Measurements from ENCODE around the gene LACRT. TPM values are rescaled to one million over a fixed set of nuclear protein-coding genes. Genes with fewer than 3 reads are reported as not detected.

The LACRT gene
- total RNA-seq, 2 experiments from 2014 or later: not detected

DNA sequence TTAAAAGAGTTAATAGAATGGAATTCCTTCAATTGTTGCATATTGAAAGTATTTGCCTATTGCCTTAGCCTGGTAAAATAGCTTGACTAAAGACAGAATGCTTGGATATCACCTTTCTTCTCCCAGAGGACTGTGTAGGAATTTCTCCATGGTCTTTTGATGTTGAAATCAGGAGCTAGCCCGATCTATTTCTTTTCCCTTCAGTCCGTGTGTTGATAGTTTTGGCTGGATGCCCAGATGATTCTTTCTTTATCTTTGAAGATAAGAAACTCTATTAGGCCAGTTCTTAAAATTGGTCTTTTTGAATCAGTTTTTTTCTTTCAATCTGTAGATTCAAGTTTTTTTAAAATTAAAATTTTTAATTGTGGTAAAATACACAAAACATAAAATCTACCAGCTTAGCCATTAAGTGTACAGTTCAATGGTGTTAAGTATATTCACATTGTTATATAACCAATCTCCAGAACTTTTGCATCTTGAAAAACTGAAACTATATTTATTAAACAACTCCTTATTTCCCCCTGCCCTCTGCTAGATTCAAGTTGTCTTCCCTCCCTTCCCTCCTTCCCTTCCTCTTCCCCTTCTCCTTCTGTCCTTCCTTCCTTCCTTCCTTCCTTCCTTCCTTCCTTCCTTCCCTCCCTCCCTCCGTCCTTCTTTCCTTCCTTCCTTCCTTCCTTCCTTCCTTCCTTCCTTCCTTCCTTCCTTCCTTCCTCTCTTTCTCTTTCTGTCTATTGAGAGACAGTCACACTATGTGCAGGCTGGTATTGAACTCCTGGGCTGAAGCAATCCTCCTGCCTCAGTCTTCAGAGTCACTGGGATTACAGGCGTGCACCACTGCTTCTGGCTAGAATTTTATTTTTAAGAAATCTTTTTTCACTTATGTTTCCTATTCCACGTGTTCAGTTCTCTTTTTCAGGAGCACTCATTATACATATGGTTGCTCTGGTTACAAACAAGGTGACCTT, 10.1 kb downstream of the LACRT start:
- no peak for TF ChIP-seq CTCF (IDR thresholded peaks at IDR 0.05)
- H3K9me3 ChIP-seq (ENCODE audit: control insufficient read depth in 1 of 2, insufficient read depth in 1 of 2, low read length in 2 of 2): peaks cover 5 to 9% of the 10 kb centered on the region in 2 experiments
- H3K36me3 ChIP-seq (ENCODE audit: insufficient read depth, low read length): no peaks in the 10 kb centered on the region
- DNase-seq: no peak
- peaks cover 85% of the 10 kb centered on the region for H3K27me3 Mint-ChIP-seq
- H3K4me1 ChIP-seq (ENCODE audit: insufficient read depth, low read length): no peaks in the 10 kb centered on the region
- no peaks in the 10 kb centered on the region for H3K9me3 Mint-ChIP-seq
- ATAC-seq (ENCODE audit: poor library complexity): no peak
- H3K36me3 Mint-ChIP-seq (ENCODE audit: low read depth): no peaks in the 10 kb centered on the region
- no peak overlapping the region for H3K27ac ChIP-seq (ENCODE audit: low read depth in 1 of 2, low read length in 2 of 2)
- no peak overlapping the region for H3K4me3 ChIP-seq (ENCODE audit: low read length)
- H3K27ac Mint-ChIP-seq: no peak overlapping the region
- peaks cover 17 to 29% of the 10 kb centered on the region in 2 experiments for H3K27me3 ChIP-seq (ENCODE audit: control insufficient read depth in 1 of 2, insufficient read depth in 2 of 2, low read length in 2 of 2)
- ChIA-PET POLR2A (no interaction called here), CTCF (no interaction called here)
- H3K4me3 Mint-ChIP-seq: no peak overlapping the region
- intact Hi-C loops (cut with DNase I, micrococcal nuclease): no loop called here
- H3K4me1 Mint-ChIP-seq (ENCODE audit: low read depth): no peaks in the 10 kb centered on the region

DNA sequence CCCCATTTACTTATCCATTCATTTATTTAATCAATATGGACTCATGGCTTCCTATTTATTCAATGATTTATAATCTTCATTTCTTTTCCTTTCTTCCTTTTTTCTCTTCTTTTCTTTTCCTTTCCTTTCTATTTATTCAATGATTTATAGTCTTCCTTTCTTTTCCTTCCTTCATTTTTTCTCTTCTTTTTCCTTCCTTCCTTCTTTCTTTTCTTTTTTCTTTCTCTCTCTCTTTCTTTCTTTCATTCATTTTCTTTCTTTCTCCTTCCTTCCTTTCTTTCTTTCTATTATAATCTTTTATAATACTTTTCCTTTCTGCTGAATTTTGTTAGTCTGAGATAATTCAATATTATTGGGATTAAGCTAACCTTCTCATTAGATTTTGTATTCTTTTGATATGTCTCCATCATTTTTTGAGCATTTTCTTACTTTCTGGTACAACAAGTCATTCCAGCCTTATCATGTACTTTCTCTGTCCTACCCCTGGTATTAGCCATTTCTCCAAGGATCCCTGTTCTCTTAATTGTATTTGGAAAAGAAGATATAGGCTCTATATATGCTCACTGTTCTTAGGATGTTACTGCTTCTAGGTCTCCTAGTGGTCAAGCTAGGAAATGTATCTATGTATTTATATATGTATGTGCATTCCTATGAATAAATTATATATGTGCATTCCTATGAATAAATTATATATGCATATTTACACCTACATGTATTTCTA, 12.1 kb downstream of the LACRT start:
- DNase-seq (no peak), ATAC-seq (ENCODE audit: poor library complexity) (no peak)
- Mint-ChIP-seq H3K36me3 (ENCODE audit: low read depth) (no peaks in the 10 kb centered on the region), H3K4me1 (ENCODE audit: low read depth) (no peaks in the 10 kb centered on the region), H3K27ac (no peak overlapping the region), H3K27me3 (peaks cover 78% of the 10 kb centered on the region), H3K4me3 (no peak overlapping the region), H3K9me3 (no peaks in the 10 kb centered on the region)
- intact Hi-C loops (cut with DNase I, micrococcal nuclease): no loop called here
- TF ChIP-seq CTCF (IDR thresholded peaks at IDR 0.05): peak; percentile 38
- no peaks in the 10 kb centered on the region for H3K36me3 ChIP-seq (ENCODE audit: insufficient read depth, low read length)
- CTCF ChIA-PET: no interaction called here
- H3K27me3 ChIP-seq (ENCODE audit: control insufficient read depth in 1 of 2, insufficient read depth in 2 of 2, low read length in 2 of 2): peaks cover 9 to 29% of the 10 kb centered on the region in 2 experiments
- H3K4me3 ChIP-seq (ENCODE audit: low read length): no peak overlapping the region
- POLR2A ChIA-PET: no interaction called here
- peaks cover 4% of the 10 kb centered on the region in 2 experiments for H3K9me3 ChIP-seq (ENCODE audit: control insufficient read depth in 1 of 2, insufficient read depth in 1 of 2, low read length in 2 of 2)
- no peaks in the 10 kb centered on the region for H3K4me1 ChIP-seq (ENCODE audit: insufficient read depth, low read length)
- H3K27ac ChIP-seq (ENCODE audit: low read depth in 1 of 2, low read length in 2 of 2): no peak overlapping the region

GRCh38 chr12:54616933-54617680, 17.6 kb downstream of the LACRT start:
- POLR2A ChIA-PET: no interaction called here
- no peaks in the 10 kb centered on the region for H3K4me1 Mint-ChIP-seq (ENCODE audit: low read depth)
- no peak overlapping the region for H3K4me3 Mint-ChIP-seq
- Histone ChIP-seq H3K9me3 (ENCODE audit: control insufficient read depth in 1 of 2, insufficient read depth in 1 of 2, low read length in 2 of 2) (no peaks in the 10 kb centered on the region), H3K27me3 (ENCODE audit: control insufficient read depth in 1 of 2, insufficient read depth in 2 of 2, low read length in 2 of 2) (peaks cover 5 to 11% of the 10 kb centered on the region in 2 experiments), H3K27ac (ENCODE audit: low read depth in 1 of 2, low read length in 2 of 2) (no peak overlapping the region), H3K4me1 (ENCODE audit: insufficient read depth, low read length) (no peaks in the 10 kb centered on the region), H3K36me3 (ENCODE audit: insufficient read depth, low read length) (no peaks in the 10 kb centered on the region), H3K4me3 (ENCODE audit: low read length) (no peak overlapping the region)
- CTCF ChIA-PET: no interaction called here
- H3K27ac Mint-ChIP-seq: no peak overlapping the region
- intact Hi-C loops (cut with DNase I, micrococcal nuclease): no loop called here
- H3K27me3 Mint-ChIP-seq: peaks cover 65% of the 10 kb centered on the region
- no peaks in the 10 kb centered on the region for H3K36me3 Mint-ChIP-seq (ENCODE audit: low read depth)
- ATAC-seq (ENCODE audit: poor library complexity) (no peak), DNase-seq (no peak)
- no peaks in the 10 kb centered on the region for H3K9me3 Mint-ChIP-seq
- TF ChIP-seq CTCF (IDR thresholded peaks at IDR 0.05): no peak

Data from CD4-positive, alpha-beta T cell (primary cell).